ENCODE data around the gene VGLL4.
"Not testable (repeated sequence)": the region's sequence is repeated elsewhere in the genome, so short reads cannot be mapped to it uniquely, and the experiment has no call there.

Gene VGLL4

DNA sequence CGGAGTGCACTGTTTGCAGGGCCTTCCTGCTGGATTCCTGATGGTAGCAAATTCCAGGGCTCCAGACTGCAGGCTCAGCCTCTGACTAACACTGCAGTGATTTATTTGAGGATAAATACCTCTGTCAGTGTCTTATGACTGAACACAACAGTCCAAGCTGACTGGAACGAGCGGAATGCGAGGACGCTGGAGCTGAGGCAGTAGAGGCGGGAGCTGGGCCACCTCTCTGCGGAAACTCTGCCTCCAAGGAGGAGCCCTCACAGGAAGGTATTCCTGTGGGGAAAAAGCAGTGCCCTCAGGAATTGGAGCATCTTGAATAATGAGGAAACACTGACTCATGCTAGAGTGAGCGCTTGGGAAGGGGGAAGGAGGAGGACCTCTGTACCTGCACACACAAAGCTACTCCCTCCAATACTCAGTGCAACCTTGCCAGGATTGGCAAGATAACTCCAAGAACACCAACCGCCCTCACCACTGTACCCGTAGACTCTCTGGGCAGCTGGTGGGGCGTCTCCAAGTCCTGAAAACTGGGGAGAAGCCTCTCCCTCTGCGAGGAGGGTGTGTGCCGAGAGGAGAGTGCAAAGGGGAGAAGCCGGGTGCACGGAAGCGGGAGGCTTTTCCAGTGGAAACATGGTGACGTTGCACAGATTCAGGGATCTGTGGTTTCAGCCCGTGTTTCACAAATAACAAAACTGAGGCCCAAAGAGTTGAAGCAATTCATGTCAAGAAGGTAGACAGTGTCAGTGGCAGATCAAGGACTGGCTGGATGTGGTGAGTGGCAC is 43.0 kb downstream of the VGLL4 start:
- Histone ChIP-seq H3K27ac (replicated peaks) (no peak overlapping the region), H3K27me3 (ENCODE audit: insufficient read depth, poor library complexity, severe bottlenecking) (no peaks in the 10 kb centered on the region), H3K4me3 (replicated peaks; ENCODE audit: insufficient read depth, low read length) (no peak overlapping the region)
- no peak for DNase-seq (ENCODE audit: low read depth in 1 of 2, low spot score in 1 of 2)
- TF ChIP-seq POLR2AphosphoS5 (IDR thresholded peaks at IDR 0.05; ENCODE audit: low read depth) (no peak), SPI1 (IDR thresholded peaks at IDR 0.05; ENCODE audit: borderline replicate concordance, low read depth) (no peak), GABPA (IDR thresholded peaks at IDR 0.05; ENCODE audit: low read depth) (no peak)
- TF ChIP-seq, protein P1, sequence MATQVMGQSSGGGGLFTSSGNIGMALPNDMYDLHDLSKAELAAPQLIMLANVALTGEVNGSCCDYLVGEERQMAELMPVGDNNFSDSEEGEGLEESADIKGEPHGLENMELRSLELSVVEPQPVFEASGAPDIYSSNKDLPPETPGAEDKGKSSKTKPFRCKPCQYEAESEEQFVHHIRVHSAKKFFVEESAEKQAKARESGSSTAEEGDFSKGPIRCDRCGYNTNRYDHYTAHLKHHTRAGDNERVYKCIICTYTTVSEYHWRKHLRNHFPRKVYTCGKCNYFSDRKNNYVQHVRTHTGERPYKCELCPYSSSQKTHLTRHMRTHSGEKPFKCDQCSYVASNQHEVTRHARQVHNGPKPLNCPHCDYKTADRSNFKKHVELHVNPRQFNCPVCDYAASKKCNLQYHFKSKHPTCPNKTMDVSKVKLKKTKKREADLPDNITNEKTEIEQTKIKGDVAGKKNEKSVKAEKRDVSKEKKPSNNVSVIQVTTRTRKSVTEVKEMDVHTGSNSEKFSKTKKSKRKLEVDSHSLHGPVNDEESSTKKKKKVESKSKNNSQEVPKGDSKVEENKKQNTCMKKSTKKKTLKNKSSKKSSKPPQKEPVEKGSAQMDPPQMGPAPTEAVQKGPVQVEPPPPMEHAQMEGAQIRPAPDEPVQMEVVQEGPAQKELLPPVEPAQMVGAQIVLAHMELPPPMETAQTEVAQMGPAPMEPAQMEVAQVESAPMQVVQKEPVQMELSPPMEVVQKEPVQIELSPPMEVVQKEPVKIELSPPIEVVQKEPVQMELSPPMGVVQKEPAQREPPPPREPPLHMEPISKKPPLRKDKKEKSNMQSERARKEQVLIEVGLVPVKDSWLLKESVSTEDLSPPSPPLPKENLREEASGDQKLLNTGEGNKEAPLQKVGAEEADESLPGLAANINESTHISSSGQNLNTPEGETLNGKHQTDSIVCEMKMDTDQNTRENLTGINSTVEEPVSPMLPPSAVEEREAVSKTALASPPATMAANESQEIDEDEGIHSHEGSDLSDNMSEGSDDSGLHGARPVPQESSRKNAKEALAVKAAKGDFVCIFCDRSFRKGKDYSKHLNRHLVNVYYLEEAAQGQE (IDR thresholded peaks at IDR 0.05; ENCODE audit: insufficient replicate concordance, low read depth), result no peak
- TF ChIP-seq, protein P2, sequence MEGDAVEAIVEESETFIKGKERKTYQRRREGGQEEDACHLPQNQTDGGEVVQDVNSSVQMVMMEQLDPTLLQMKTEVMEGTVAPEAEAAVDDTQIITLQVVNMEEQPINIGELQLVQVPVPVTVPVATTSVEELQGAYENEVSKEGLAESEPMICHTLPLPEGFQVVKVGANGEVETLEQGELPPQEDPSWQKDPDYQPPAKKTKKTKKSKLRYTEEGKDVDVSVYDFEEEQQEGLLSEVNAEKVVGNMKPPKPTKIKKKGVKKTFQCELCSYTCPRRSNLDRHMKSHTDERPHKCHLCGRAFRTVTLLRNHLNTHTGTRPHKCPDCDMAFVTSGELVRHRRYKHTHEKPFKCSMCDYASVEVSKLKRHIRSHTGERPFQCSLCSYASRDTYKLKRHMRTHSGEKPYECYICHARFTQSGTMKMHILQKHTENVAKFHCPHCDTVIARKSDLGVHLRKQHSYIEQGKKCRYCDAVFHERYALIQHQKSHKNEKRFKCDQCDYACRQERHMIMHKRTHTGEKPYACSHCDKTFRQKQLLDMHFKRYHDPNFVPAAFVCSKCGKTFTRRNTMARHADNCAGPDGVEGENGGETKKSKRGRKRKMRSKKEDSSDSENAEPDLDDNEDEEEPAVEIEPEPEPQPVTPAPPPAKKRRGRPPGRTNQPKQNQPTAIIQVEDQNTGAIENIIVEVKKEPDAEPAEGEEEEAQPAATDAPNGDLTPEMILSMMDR (IDR thresholded peaks at IDR 0.05; ENCODE audit: insufficient read depth, low read length), result no peak

DNA sequence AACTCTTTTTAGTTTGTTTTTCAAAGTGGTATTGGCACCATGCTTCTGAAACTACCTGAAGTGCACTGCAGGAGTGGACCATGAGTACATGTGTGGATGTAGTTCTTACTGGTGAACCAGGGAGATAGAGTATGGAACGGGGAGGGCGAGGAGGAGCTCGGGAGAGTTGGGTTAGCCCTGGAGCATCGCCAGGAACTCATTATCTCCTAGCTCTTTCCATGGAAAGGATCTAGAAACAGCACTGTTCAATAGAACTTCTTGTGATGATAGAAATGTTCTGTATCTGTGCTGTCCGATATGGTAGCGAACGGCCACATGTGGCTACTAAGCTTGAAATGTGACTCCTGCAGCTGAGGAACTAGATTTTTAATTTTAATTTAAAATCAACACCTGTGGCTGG is 47.3 kb downstream of the VGLL4 start:
- H3K27ac ChIP-seq (replicated peaks), result no peak overlapping the region
- no peak for DNase-seq (ENCODE audit: low read depth in 1 of 2, low spot score in 1 of 2)
- H3K4me3 ChIP-seq (replicated peaks; ENCODE audit: insufficient read depth, low read length), result no peak overlapping the region
- TF ChIP-seq, protein P2 (IDR thresholded peaks at IDR 0.05; ENCODE audit: insufficient read depth, low read length), result no peak
- no peak for TF ChIP-seq SPI1 (IDR thresholded peaks at IDR 0.05; ENCODE audit: borderline replicate concordance, low read depth)
- TF ChIP-seq POLR2AphosphoS5 (IDR thresholded peaks at IDR 0.05; ENCODE audit: low read depth), result no peak
- no peaks in the 10 kb centered on the region for H3K27me3 ChIP-seq (ENCODE audit: insufficient read depth, poor library complexity, severe bottlenecking)

DNA sequence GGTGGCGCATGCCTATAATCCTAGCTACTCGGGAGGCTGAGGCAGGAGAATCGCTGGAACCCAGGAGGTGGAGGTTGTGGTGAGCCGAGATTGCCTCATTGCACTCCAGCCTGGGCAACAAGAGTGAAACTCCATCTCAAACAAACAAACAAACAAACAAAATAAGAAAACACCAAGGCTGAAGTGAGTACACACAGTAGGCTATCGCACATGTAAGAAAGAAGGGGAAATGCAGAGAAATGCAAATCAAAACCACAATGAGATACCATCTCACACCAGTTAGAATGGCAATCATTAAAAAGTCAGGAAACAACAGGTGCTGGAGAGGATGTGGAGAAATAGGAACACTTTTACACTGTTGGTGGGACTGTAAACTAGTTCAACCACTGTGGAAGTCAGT is 48.7 kb downstream of the VGLL4 start:
- H3K27me3 ChIP-seq (ENCODE audit: insufficient read depth, poor library complexity, severe bottlenecking); DNase-seq (ENCODE audit: low read depth in 1 of 2, low spot score in 1 of 2); H3K4me3 ChIP-seq (replicated peaks; ENCODE audit: insufficient read depth, low read length); H3K27ac ChIP-seq (replicated peaks): not testable (repeated sequence)

DNA sequence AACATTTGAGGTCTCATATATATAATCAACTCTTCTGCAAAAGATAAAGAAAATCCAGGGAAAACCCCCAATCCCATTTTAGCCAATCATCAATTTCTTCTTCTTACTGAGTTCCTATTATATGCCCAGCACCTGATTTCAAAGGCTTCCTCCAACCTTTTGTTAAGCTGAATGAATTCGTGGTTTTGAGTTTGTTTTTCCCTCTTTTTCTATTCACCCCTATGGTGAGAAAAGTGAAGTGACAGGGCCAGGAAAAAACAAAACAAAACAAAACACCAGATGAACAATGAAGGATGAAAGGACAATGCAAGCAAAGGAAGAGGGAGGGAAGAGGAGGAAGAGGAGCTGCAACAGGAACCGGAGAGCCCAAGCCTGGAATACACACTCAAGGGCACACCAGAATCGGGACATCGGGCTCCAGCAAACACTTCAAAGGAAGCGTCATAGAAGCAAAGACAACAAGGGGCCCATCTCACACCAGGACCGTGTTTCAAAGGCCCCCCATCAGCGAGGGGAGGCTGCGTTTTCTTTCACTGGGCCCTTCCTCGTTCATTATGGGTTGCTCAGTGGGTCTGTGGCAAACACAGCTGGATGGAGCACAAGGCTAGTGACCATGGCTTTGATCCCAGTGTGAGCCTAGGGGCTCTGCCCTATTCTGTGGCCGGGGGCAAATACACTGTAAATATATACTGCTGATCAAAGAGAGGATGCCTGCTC is 50.2 kb downstream of the VGLL4 start:
- Histone ChIP-seq H3K4me3 (replicated peaks; ENCODE audit: insufficient read depth, low read length) (no peak overlapping the region), H3K27ac (replicated peaks) (no peak overlapping the region), H3K27me3 (ENCODE audit: insufficient read depth, poor library complexity, severe bottlenecking) (no peaks in the 10 kb centered on the region)
- DNase-seq (ENCODE audit: low read depth in 1 of 2, low spot score in 1 of 2), result no peak
- TF ChIP-seq GABPA (IDR thresholded peaks at IDR 0.05; ENCODE audit: low read depth) (no peak), SPI1 (IDR thresholded peaks at IDR 0.05; ENCODE audit: borderline replicate concordance, low read depth) (no peak), POLR2AphosphoS5 (IDR thresholded peaks at IDR 0.05; ENCODE audit: low read depth) (no peak)
- TF ChIP-seq, protein P1 (IDR thresholded peaks at IDR 0.05; ENCODE audit: insufficient replicate concordance, low read depth), result no peak
- TF ChIP-seq, protein P2 (IDR thresholded peaks at IDR 0.05; ENCODE audit: insufficient read depth, low read length), result no peak

Measured in HL-60 (cell line).